Measurements from ENCODE around the gene IPPK. TPM values are rescaled to one million over a fixed set of nuclear protein-coding genes. Genes with fewer than 3 reads are reported as not detected.

The IPPK gene
- total and polyA plus RNA-seq, 2 of the 4 experiments (the other 2 are of a cell fraction): 25.1 to 26.8 TPM

DNA sequence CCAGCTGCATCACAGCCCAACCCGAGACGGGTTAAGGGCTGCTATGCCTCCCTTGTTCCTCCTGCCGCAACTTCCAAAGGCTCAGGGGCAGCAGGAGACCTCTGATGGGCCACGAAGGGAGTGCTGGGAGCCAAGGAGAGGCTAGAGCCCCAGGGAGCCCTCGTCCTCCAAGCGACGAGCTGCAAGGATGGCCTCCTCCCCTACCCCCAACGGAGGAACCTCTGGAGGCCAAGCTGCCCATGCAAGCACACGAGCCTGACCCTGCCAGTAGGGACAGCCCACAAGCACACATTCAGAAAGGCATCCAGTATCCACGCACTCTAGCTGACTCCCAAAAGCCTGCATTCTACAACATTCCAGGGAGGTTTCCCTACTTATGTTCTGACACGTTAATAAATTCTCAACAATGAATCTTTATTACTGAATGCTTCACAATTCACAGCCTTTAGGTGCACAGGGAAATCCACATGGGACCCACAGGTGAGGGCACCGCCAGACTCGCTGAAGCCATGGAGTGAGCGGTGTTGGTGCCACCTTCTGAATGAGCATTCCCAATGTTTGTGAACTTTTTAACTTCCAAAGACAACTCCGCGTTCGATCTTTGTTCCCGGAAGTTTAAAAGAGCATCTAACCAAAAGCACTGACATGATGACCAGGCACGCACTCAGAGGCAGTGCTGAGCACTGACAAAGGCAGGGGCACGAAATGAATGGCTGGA, 28.7 kb downstream of the IPPK start:
- H3K14ac ChIP-seq (replicated peaks; ENCODE audit: low read depth, low read length): no peak overlapping the region
- intact Hi-C loops (cut with micrococcal nuclease) (no loop called here), dilution Hi-C loops (cut with HindIII; ENCODE audit: low sequenced_read_pairs, unreplicated experiment) (no loop called here)

More for the DNA sequence above, 28.7 kb downstream of the IPPK start:
- Histone ChIP-seq H3K4me1 (ENCODE audit: control insufficient read depth, insufficient read depth, low read length) (no peaks in the 10 kb centered on the region), H4K91ac (ENCODE audit: insufficient read depth, low read depth, low read length) (no peak overlapping the region), H2AK5ac (ENCODE audit: low read depth, low read length) (no peak overlapping the region), H3K27ac (ENCODE audit: insufficient read depth, low read length) (no peak overlapping the region), H3K36me3 (ENCODE audit: control insufficient read depth, insufficient read depth, low read length) (peaks cover 57% of the 10 kb centered on the region), H4K8ac (ENCODE audit: low read depth in 2 of 2, low read length in 2 of 2) (no peak overlapping the region), H3K27me3 (ENCODE audit: control insufficient read depth, insufficient read depth, low read length) (no peaks in the 10 kb centered on the region), H3K79me1 (ENCODE audit: low read depth in 1 of 2, low read length in 2 of 2) (peaks cover 13 to 24% of the 10 kb centered on the region in 2 experiments), H3K9me3 (ENCODE audit: control insufficient read depth, insufficient read depth, low read length) (no peaks in the 10 kb centered on the region), H3K9ac (ENCODE audit: low read depth, low read length) (no peak overlapping the region), H2BK120ac (ENCODE audit: low read depth, low read length) (no peak overlapping the region), H4K20me1 (ENCODE audit: insufficient read depth, low read length) (no peaks in the 10 kb centered on the region), H2BK5ac (ENCODE audit: low read depth, low read length, poor library complexity, severe bottlenecking) (no peak overlapping the region), H3K18ac (ENCODE audit: low read depth, low read length) (no peak overlapping the region), H2BK20ac (ENCODE audit: low read depth, low read length) (no peak overlapping the region), H3K23ac (ENCODE audit: low read depth, low read length) (no peak overlapping the region), H3K4me3 (ENCODE audit: insufficient read depth, low read depth, low read length) (no peak overlapping the region), H3K4ac (ENCODE audit: low read depth, low read length) (no peak overlapping the region), H3K4me2 (ENCODE audit: low read depth, low read length) (no peak overlapping the region), H4K5ac (ENCODE audit: low read depth, low read length) (no peak overlapping the region), H2AFZ (replicated peaks; ENCODE audit: low read length, poor library complexity) (no peak overlapping the region), H3K9me1 (ENCODE audit: insufficient read depth, low read length) (peaks cover 3% of the 10 kb centered on the region; the same call in 1 of the 2 replicates), H2BK15ac (ENCODE audit: low read depth, low read length) (no peak overlapping the region), H2AK9ac (replicated peaks; ENCODE audit: low read depth, low read length, poor library complexity) (no peak overlapping the region), H3K56ac (ENCODE audit: extremely low read depth, insufficient read depth, low read length) (no peak overlapping the region)
- DNase-seq: no peak
- no TSS peak for BruUV-seq (replicated peaks)
- ChIA-PET CTCF (interaction anchor here (0.6 kb wide), 1 partner anchor 234 kb away, joined by 4 read pairs; no protein-coding TSS in a partner anchor), POLR2A (ENCODE audit: unreplicated experiment) (no interaction called here)
- no peak for ATAC-seq (ENCODE audit: low read depth)
- in situ Hi-C loops (cut with MboI; ENCODE audit: low sequenced_read_pairs): no loop called here
- WGBS, 2 experiments (ENCODE audit: extremely low coverage in 2 of 2, insufficient read length in 1 of 2): 94% methylated on average over 7 of the region's 20 CpGs; no CpG with 5 or more reads in 1 of the 2 experiments
- TF ChIP-seq MXI1 (IDR thresholded peaks at IDR 0.05; ENCODE audit: borderline replicate concordance, low read depth, low read length): no peak
- TF ChIP-seq, protein P1, sequence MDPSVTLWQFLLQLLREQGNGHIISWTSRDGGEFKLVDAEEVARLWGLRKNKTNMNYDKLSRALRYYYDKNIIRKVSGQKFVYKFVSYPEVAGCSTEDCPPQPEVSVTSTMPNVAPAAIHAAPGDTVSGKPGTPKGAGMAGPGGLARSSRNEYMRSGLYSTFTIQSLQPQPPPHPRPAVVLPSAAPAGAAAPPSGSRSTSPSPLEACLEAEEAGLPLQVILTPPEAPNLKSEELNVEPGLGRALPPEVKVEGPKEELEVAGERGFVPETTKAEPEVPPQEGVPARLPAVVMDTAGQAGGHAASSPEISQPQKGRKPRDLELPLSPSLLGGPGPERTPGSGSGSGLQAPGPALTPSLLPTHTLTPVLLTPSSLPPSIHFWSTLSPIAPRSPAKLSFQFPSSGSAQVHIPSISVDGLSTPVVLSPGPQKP (IDR thresholded peaks at IDR 0.05; ENCODE audit: borderline replicate concordance, low read depth, low read length): no peak
- TF ChIP-seq BHLHE40 (IDR thresholded peaks at IDR 0.05; ENCODE audit: low read depth, low read length): no peak
- TF ChIP-seq, protein P2, sequence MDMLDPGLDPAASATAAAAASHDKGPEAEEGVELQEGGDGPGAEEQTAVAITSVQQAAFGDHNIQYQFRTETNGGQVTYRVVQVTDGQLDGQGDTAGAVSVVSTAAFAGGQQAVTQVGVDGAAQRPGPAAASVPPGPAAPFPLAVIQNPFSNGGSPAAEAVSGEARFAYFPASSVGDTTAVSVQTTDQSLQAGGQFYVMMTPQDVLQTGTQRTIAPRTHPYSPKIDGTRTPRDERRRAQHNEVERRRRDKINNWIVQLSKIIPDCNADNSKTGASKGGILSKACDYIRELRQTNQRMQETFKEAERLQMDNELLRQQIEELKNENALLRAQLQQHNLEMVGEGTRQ (IDR thresholded peaks at IDR 0.05; ENCODE audit: low read depth, low read length): no peak
- TF ChIP-seq CEBPB (IDR thresholded peaks at IDR 0.05; ENCODE audit: low read depth, low read length): no peak
- TF ChIP-seq CHD1 (IDR thresholded peaks at IDR 0.05; ENCODE audit: low read depth, low read length): no peak
- TF ChIP-seq, protein P3, sequence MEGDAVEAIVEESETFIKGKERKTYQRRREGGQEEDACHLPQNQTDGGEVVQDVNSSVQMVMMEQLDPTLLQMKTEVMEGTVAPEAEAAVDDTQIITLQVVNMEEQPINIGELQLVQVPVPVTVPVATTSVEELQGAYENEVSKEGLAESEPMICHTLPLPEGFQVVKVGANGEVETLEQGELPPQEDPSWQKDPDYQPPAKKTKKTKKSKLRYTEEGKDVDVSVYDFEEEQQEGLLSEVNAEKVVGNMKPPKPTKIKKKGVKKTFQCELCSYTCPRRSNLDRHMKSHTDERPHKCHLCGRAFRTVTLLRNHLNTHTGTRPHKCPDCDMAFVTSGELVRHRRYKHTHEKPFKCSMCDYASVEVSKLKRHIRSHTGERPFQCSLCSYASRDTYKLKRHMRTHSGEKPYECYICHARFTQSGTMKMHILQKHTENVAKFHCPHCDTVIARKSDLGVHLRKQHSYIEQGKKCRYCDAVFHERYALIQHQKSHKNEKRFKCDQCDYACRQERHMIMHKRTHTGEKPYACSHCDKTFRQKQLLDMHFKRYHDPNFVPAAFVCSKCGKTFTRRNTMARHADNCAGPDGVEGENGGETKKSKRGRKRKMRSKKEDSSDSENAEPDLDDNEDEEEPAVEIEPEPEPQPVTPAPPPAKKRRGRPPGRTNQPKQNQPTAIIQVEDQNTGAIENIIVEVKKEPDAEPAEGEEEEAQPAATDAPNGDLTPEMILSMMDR (conservative IDR thresholded peaks at IDR 0.05; ENCODE audit: low read depth, low read length): no peak
- no peak for TF ChIP-seq NFE2L2 (IDR thresholded peaks at IDR 0.05; ENCODE audit: low read depth, low read length)
